Right atrium auricular region (tissue), 2 donors: Measurements from ENCODE around the gene FANCD2OS. TPM values are rescaled to one million over a fixed set of nuclear protein-coding genes. Genes with fewer than 3 reads are reported as not detected.

Experiments
- DNase-seq: peaks from one replicate; pipeline ENCODE4 v3.0.0-alpha.2; 2019; ENCODE audit warnings: low spot score
- H3K27ac ChIP-seq, 2 donors: fragments of 200-600 bp; sonication (generic); 1 replicate in 1 of 2; 2 replicates in 1 of 2; pipeline ENCODE4 v1.5.1; 2016 to 2019
- H3K27me3 ChIP-seq, 2 donors: fragments of 200-600 bp; sonication (generic); one replicate each; pipeline versions ENCODE4 v1.5.1 to v1.6.0; 2017 to 2019
- H3K36me3 ChIP-seq: fragments of 200-600 bp; sonication (generic); one replicate; pipeline ENCODE4 v1.5.1; 2016
- H3K4me1 ChIP-seq, 2 donors: fragments of 200-600 bp; sonication (generic); one replicate each; pipeline versions ENCODE4 v1.5.1 to v1.6.0; 2017 to 2019
- H3K4me3 ChIP-seq, 2 donors: fragments of 200-600 bp; sonication (generic); 1 replicate in 1 of 2; 2 replicates in 1 of 2; pipeline ENCODE4 v1.5.1; 2017 to 2019; ENCODE audit warnings: mild to moderate bottlenecking in 1 of 2, moderate library complexity in 1 of 2
- H3K9me3 ChIP-seq, 2 donors: fragments of 200-600 bp; sonication (generic); one replicate each; pipeline ENCODE4 v1.5.1; 2019
- total RNA-seq, 2 donors: library from RNA; depleted of rRNA; stranded (reverse); fragments of >200 nt; gene quantifications; one replicate each; pipeline ENCODE4 v1.1.0, GENCODE V29; 2016
- TF ChIP-seq, protein P1 (sequence below), 2 donors: fragments of 200-600 bp; sonication (generic); IDR thresholded peaks; one replicate each; pipeline ENCODE4 v1.5.1; 2019; ENCODE audit warnings: antibody characterized with exemption in 2 of 2

The FANCD2OS gene
- total RNA-seq, 2 donors from 2014 or later, result not detected

DNA sequence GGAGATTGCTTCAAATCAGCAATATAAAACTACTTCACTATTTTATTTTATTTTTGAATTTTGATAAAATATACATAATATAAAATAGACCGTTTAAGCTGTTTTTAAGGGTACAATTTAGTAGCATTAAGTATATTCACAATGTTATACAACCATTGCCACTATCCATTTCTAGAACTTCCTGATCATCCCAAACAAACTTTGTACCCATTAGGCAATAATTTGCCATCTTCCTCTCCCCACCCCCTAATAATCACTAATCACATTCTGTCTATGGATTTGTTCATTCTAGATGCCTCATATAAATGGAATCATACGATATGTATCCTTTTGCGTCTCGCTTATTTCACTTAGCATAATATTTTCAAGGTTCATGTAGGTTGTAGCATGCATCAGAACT, 53.0 kb downstream of the FANCD2OS start:
- no peaks in the 10 kb centered on the region for H3K4me1 ChIP-seq
- no peaks in the 10 kb centered on the region for H3K36me3 ChIP-seq
- TF ChIP-seq, protein P1, sequence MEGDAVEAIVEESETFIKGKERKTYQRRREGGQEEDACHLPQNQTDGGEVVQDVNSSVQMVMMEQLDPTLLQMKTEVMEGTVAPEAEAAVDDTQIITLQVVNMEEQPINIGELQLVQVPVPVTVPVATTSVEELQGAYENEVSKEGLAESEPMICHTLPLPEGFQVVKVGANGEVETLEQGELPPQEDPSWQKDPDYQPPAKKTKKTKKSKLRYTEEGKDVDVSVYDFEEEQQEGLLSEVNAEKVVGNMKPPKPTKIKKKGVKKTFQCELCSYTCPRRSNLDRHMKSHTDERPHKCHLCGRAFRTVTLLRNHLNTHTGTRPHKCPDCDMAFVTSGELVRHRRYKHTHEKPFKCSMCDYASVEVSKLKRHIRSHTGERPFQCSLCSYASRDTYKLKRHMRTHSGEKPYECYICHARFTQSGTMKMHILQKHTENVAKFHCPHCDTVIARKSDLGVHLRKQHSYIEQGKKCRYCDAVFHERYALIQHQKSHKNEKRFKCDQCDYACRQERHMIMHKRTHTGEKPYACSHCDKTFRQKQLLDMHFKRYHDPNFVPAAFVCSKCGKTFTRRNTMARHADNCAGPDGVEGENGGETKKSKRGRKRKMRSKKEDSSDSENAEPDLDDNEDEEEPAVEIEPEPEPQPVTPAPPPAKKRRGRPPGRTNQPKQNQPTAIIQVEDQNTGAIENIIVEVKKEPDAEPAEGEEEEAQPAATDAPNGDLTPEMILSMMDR (IDR thresholded peaks at IDR 0.05), result no peak
- H3K4me3 ChIP-seq, result no peak overlapping the region
- no peaks in the 10 kb centered on the region for H3K27me3 ChIP-seq
- H3K9me3 ChIP-seq, result no peaks in the 10 kb centered on the region
- H3K27ac ChIP-seq, result no peak overlapping the region
- DNase-seq, result no peak

Other genes starting within 250 kb of the FANCD2OS start
- 10 to 100 TPM in 1 of 2 donors, 1 to 10 TPM in 1; 1.3 to 17.1 TPM for gene CIDEC, start 228.0 kb downstream of the FANCD2OS start, total RNA-seq
- gene JAGN1, start 217.6 kb downstream of the FANCD2OS start, total RNA-seq, result 10 to 100 TPM; 39.8 to 44.8 TPM
- gene IL17RE, start 205.4 kb downstream of the FANCD2OS start, total RNA-seq, result 1 to 10 TPM in 1 of 2 donors, under 1 TPM in 1; 0.89 to 2.6 TPM
- gene IL17RC, start 191.2 kb downstream of the FANCD2OS start, total RNA-seq, result 10 to 100 TPM; 32.5 to 49.1 TPM
- gene CRELD1, start 174.4 kb downstream of the FANCD2OS start, total RNA-seq, result 10 to 100 TPM; 63.9 to 79.0 TPM
- gene PRRT3, start 155.8 kb downstream of the FANCD2OS start, total RNA-seq, result 1 to 10 TPM; 1.4 to 1.9 TPM
- 100 to 1,000 TPM in 1 of 2 donors, 10 to 100 TPM in 1; 69.8 to 111 TPM for gene EMC3, start 121.4 kb downstream of the FANCD2OS start, total RNA-seq
- gene FANCD2, start 81.8 kb downstream of the FANCD2OS start, total RNA-seq, result 1 to 10 TPM; 1.7 to 2.0 TPM
- gene BRK1, start 7.4 kb upstream of the FANCD2OS start, total RNA-seq, result 10 to 100 TPM; 58.3 to 94.3 TPM
- gene VHL, start 33.5 kb upstream of the FANCD2OS start, total RNA-seq, result 10 to 100 TPM; 14.1 to 16.5 TPM
- 1 to 10 TPM; 1.1 to 2.8 TPM for gene IRAK2, start 56.7 kb upstream of the FANCD2OS start, total RNA-seq
- gene TATDN2, start 140.2 kb upstream of the FANCD2OS start, total RNA-seq, result 10 to 100 TPM in 1 of 2 donors, 1 to 10 TPM in 1; 9.8 to 14.3 TPM
- not detected for gene GHRL, start 184.7 kb upstream of the FANCD2OS start, total RNA-seq
- gene SEC13, start 212.9 kb upstream of the FANCD2OS start, total RNA-seq, result 10 to 100 TPM; 59.3 to 76.1 TPM